Activated CD8-positive, alpha-beta memory T cell treated with anti-CD3 and anti-CD28 coated beads, Interleukin-2, amount 50 U/mL, for 1 hour (primary cell): ENCODE data around the gene GSC2.

ENCODE experiments used
- DNase-seq: peaks from one replicate; pipeline ENCODE4 v3.0.0-alpha.2; 2020; ENCODE audit errors: extremely low read depth

GSC2 gene

GRCh38 chr22:19152942-19153883 is 3.1 kb upstream of the GSC2 start:
- DNase-seq: no peak

- DNase-seq: no peak
These were observed 1.5 kb upstream of the GSC2 start for GRCh38 chr22:19151329-19152191.

- DNase-seq: no peak
These were observed 613 bp upstream of the GSC2 start for GRCh38 chr22:19150482-19151328.

- DNase-seq: no peak
These were observed 827 bp downstream of the GSC2 start for GRCh38 chr22:19149047-19149883.

GRCh38 chr22:19148417-19149046 is 1.6 kb downstream of the GSC2 start:
- DNase-seq: no peak

- DNase-seq: no peak
These were observed 2.8 kb downstream of the GSC2 start for GRCh38 chr22:19147195-19147780.

GRCh38 chr22:19146215-19146968 is 3.7 kb downstream of the GSC2 start:
- DNase-seq: no peak

- no peak for DNase-seq
These were observed 6.1 kb downstream of the GSC2 start for GRCh38 chr22:19143967-19144400.

GRCh38 chr22:19143212-19143611 is 6.9 kb downstream of the GSC2 start:
- no peak for DNase-seq

- no peak for DNase-seq
These were observed 7.7 kb downstream of the GSC2 start for GRCh38 chr22:19142394-19142793.

GRCh38 chr22:19139974-19140373 is 10.1 kb downstream of the GSC2 start:
- no peak for DNase-seq

GRCh38 chr22:19139001-19139356 is 11.1 kb downstream of the GSC2 start:
- no peak for DNase-seq

- no peak for DNase-seq
These were observed 11.7 kb downstream of the GSC2 start for GRCh38 chr22:19138217-19139000.

GRCh38 chr22:19137384-19138216 is 12.5 kb downstream of the GSC2 start:
- no peak for DNase-seq

GRCh38 chr22:19136915-19137314 is 13.2 kb downstream of the GSC2 start:
- DNase-seq: no peak

- no peak for DNase-seq
These were observed 15.2 kb downstream of the GSC2 start for GRCh38 chr22:19134874-19135273.

- no peak for DNase-seq
These were observed 15.8 kb downstream of the GSC2 start for GRCh38 chr22:19134176-19134831.
